ENCODE results near the gene CCDC191.

DNA sequence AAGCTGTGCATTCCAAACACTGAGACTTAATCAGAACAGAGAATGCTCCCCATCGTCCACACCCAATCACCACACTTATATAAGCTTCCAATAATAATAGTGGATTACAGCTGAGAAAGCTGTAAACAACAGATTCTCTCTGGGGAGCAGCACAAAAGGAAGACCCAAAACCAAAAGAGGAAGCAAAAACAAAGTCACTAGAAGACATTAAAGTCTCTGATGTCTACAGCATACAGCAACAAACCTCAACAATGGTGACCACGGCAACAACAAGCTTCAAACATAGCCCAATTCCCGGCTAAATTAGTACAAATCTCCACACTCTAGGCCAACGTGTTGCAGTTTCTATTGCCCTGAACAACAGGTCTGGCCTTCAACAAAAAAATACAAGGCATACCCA lies 70.8 kb downstream of the CCDC191 start:
- TF ChIP-seq EP300 (IDR thresholded peaks at IDR 0.05; ENCODE audit: low read depth) (no peak), POLR2AphosphoS5 (IDR thresholded peaks at IDR 0.05) (no peak), POLR2A (IDR thresholded peaks at IDR 0.05) (no peak)
- TF ChIP-seq, protein P1, sequence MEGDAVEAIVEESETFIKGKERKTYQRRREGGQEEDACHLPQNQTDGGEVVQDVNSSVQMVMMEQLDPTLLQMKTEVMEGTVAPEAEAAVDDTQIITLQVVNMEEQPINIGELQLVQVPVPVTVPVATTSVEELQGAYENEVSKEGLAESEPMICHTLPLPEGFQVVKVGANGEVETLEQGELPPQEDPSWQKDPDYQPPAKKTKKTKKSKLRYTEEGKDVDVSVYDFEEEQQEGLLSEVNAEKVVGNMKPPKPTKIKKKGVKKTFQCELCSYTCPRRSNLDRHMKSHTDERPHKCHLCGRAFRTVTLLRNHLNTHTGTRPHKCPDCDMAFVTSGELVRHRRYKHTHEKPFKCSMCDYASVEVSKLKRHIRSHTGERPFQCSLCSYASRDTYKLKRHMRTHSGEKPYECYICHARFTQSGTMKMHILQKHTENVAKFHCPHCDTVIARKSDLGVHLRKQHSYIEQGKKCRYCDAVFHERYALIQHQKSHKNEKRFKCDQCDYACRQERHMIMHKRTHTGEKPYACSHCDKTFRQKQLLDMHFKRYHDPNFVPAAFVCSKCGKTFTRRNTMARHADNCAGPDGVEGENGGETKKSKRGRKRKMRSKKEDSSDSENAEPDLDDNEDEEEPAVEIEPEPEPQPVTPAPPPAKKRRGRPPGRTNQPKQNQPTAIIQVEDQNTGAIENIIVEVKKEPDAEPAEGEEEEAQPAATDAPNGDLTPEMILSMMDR (IDR thresholded peaks at IDR 0.05): no peak
